Stimulated activated CD8-positive, alpha-beta memory T cell treated with anti-CD3 and anti-CD28 coated beads, Interleukin-7, amount 100 ng/mL, for 4 hours (primary cell): ENCODE results near the gene SLC6A19.

ENCODE experiments used
- DNase-seq, 2 donors: peaks; one replicate each; pipeline ENCODE4 v3.0.0-alpha.2; 2020; ENCODE audit warnings: low read depth in 2 of 2

SLC6A19 gene

GRCh38 chr5:1244255-1244654, 42.9 kb downstream of the SLC6A19 start:
- no peak for DNase-seq

- no peak for DNase-seq
Observed at GRCh38 chr5:1244976-1245375, 43.6 kb downstream of the SLC6A19 start.

- no peak for DNase-seq
Observed at GRCh38 chr5:1245905-1246576, 44.6 kb downstream of the SLC6A19 start.

- no peak for DNase-seq
Observed at GRCh38 chr5:1246711-1247431, 45.5 kb downstream of the SLC6A19 start.

- no peak for DNase-seq
Observed at GRCh38 chr5:1247811-1248210, 46.4 kb downstream of the SLC6A19 start.

GRCh38 chr5:1249366-1250280, 48.2 kb downstream of the SLC6A19 start:
- DNase-seq: no peak

- DNase-seq: no peak
Observed at GRCh38 chr5:1251678-1252580, 50.5 kb downstream of the SLC6A19 start.

GRCh38 chr5:1252681-1253080, 51.3 kb downstream of the SLC6A19 start:
- DNase-seq: no peak

- no peak for DNase-seq
Observed at GRCh38 chr5:1253456-1254105, 52.2 kb downstream of the SLC6A19 start.

- DNase-seq: no peak
Observed at GRCh38 chr5:1254196-1254595, 52.8 kb downstream of the SLC6A19 start.

- DNase-seq: peak in 1 of 2 donors; percentile 6
Observed at GRCh38 chr5:1255081-1255561, 53.7 kb downstream of the SLC6A19 start.

GRCh38 chr5:1256776-1257175, 55.4 kb downstream of the SLC6A19 start:
- DNase-seq: no peak

GRCh38 chr5:1257363-1257762, 56.0 kb downstream of the SLC6A19 start:
- DNase-seq: no peak

- DNase-seq: no peak
Observed at GRCh38 chr5:1257841-1258240, 56.4 kb downstream of the SLC6A19 start.

GRCh38 chr5:1259806-1260480, 58.5 kb downstream of the SLC6A19 start:
- no peak for DNase-seq

- no peak for DNase-seq
Observed at GRCh38 chr5:1261643-1262042, 60.2 kb downstream of the SLC6A19 start.

GRCh38 chr5:1262381-1262780, 61.0 kb downstream of the SLC6A19 start:
- DNase-seq: no peak

- no peak for DNase-seq
Observed at GRCh38 chr5:1264211-1264610, 62.8 kb downstream of the SLC6A19 start.

GRCh38 chr5:1265026-1265425, 63.6 kb downstream of the SLC6A19 start:
- no peak for DNase-seq
